HG02588 (cell line): ENCODE measurements around the gene POLR3C.
A peak's percentile ranks its signal among the peaks of the same experiment; 100 is the strongest.

Experiments
- ATAC-seq: cut with Tn5 transposase; IDR thresholded peaks from one replicate; pipeline ENCODE4 v1.9.1; 2021; ENCODE audit warnings: mild to moderate bottlenecking, moderate library complexity; ENCODE audit not compliant: unreplicated experiment

POLR3C gene

GRCh38 chr1:145859491-145860023 lies 35.6 kb downstream of the POLR3C start:
- ATAC-seq, result peak; percentile 78

- ATAC-seq, result no peak
These were observed 39.5 kb downstream of the POLR3C start for GRCh38 chr1:145863282-145864018.

GRCh38 chr1:145868232-145868631 lies 44.2 kb downstream of the POLR3C start:
- no peak for ATAC-seq

- no peak for ATAC-seq
These were observed 48.3 kb downstream of the POLR3C start for GRCh38 chr1:145871994-145872924.

- no peak for ATAC-seq
These were observed 50.6 kb downstream of the POLR3C start for GRCh38 chr1:145874646-145875045.

- no peak for ATAC-seq
These were observed 54.0 kb downstream of the POLR3C start for GRCh38 chr1:145877923-145878486.

- no peak for ATAC-seq
These were observed 54.7 kb downstream of the POLR3C start for GRCh38 chr1:145878724-145879123.

GRCh38 chr1:145879775-145880174 lies 55.8 kb downstream of the POLR3C start:
- ATAC-seq, result no peak

- ATAC-seq, result no peak
These were observed 60.7 kb downstream of the POLR3C start for GRCh38 chr1:145884675-145885074.

- ATAC-seq, result peak; percentile 98
These were observed 61.8 kb downstream of the POLR3C start, which contains the start of gene ANKRD35 for GRCh38 chr1:145885738-145886287. ANKRD35 (minus strand) TSS chr1:145885866; CDS start chr1:145885758, 108 bp downstream.

- no peak for ATAC-seq
These were observed 62.4 kb downstream of the POLR3C start for GRCh38 chr1:145886390-145886789.

- no peak for ATAC-seq
These were observed 62.8 kb downstream of the POLR3C start for GRCh38 chr1:145886816-145887215.

GRCh38 chr1:145887631-145888030 lies 63.6 kb downstream of the POLR3C start:
- no peak for ATAC-seq

- ATAC-seq, result no peak
These were observed 65.7 kb downstream of the POLR3C start for GRCh38 chr1:145889722-145890121.

- no peak for ATAC-seq
These were observed 67.1 kb downstream of the POLR3C start for GRCh38 chr1:145891143-145891542.

GRCh38 chr1:145891587-145892485 lies 67.8 kb downstream of the POLR3C start:
- no peak for ATAC-seq

GRCh38 chr1:145892486-145893087 lies 68.6 kb downstream of the POLR3C start:
- ATAC-seq, result no peak

- no peak for ATAC-seq
These were observed 69.5 kb downstream of the POLR3C start for GRCh38 chr1:145893306-145894055.
